Right atrium auricular region (tissue), 2 donors: ENCODE data around the gene NUMB. TPM values are rescaled to one million over a fixed set of nuclear protein-coding genes. Genes with fewer than 3 reads are reported as not detected.

Source experiments
- DNase-seq: peaks from one replicate; pipeline ENCODE4 v3.0.0-alpha.2; 2019; ENCODE audit warnings: low spot score
- H3K27ac ChIP-seq, 2 donors: fragments of 200-600 bp; sonication (generic); 1 replicate in 1 of 2; 2 replicates in 1 of 2; pipeline ENCODE4 v1.5.1; 2016 to 2019
- H3K27me3 ChIP-seq, 2 donors: fragments of 200-600 bp; sonication (generic); one replicate each; pipeline versions ENCODE4 v1.5.1 to v1.6.0; 2017 to 2019
- H3K36me3 ChIP-seq: fragments of 200-600 bp; sonication (generic); one replicate; pipeline ENCODE4 v1.5.1; 2016
- H3K4me1 ChIP-seq, 2 donors: fragments of 200-600 bp; sonication (generic); one replicate each; pipeline versions ENCODE4 v1.5.1 to v1.6.0; 2017 to 2019
- H3K4me3 ChIP-seq, 2 donors: fragments of 200-600 bp; sonication (generic); 1 replicate in 1 of 2; 2 replicates in 1 of 2; pipeline ENCODE4 v1.5.1; 2017 to 2019; ENCODE audit warnings: mild to moderate bottlenecking in 1 of 2, moderate library complexity in 1 of 2
- H3K9me3 ChIP-seq, 2 donors: fragments of 200-600 bp; sonication (generic); one replicate each; pipeline ENCODE4 v1.5.1; 2019
- CTCF ChIP-seq, 2 donors: fragments of 200-600 bp; sonication (generic); IDR thresholded peaks; one replicate each; pipeline ENCODE4 v1.5.1; 2019; ENCODE audit warnings: antibody characterized with exemption in 2 of 2
- total RNA-seq, 2 donors: library from RNA; depleted of rRNA; stranded (reverse); fragments of >200 nt; gene quantifications; one replicate each; pipeline ENCODE4 v1.1.0, GENCODE V29; 2016

The NUMB gene
- total RNA-seq, 2 donors from 2014 or later, result 24.6 to 31.9 TPM

DNA sequence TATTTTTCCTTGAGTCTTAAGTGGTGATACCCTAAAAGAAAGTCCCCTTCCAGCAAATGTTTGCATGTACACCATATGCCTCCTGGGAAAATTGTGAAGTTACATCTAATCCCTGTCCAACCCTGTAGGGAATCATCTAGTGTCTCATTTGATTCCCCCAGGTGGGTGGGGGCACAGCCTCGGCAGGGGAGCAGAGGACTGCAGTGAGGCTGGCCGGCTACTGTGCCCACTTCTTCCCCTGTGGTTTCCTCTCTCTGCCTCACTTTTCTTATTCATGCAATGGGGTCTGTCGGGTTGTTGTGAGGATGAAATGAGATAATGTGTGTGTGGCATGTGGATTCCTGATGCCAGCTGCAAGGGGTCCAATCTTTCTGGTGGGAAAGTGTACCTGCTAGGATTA, 215.0 kb downstream of the NUMB start:
- no peak overlapping the region for H3K4me3 ChIP-seq
- H3K36me3 ChIP-seq, result no peaks in the 10 kb centered on the region
- no peaks in the 10 kb centered on the region for H3K9me3 ChIP-seq
- H3K27ac ChIP-seq, result no peak overlapping the region
- no peak for DNase-seq
- peaks cover 0 to 34% of the 10 kb centered on the region in 2 donors for H3K4me1 ChIP-seq
- no peaks in the 10 kb centered on the region for H3K27me3 ChIP-seq
- TF ChIP-seq CTCF (IDR thresholded peaks at IDR 0.05), result no peak

GRCh38 chr14:73242357-73242901, 215.9 kb downstream of the NUMB start:
- H3K4me3 ChIP-seq, result no peak overlapping the region
- peaks cover 0 to 5% of the 10 kb centered on the region in 2 donors for H3K27me3 ChIP-seq

DNA sequence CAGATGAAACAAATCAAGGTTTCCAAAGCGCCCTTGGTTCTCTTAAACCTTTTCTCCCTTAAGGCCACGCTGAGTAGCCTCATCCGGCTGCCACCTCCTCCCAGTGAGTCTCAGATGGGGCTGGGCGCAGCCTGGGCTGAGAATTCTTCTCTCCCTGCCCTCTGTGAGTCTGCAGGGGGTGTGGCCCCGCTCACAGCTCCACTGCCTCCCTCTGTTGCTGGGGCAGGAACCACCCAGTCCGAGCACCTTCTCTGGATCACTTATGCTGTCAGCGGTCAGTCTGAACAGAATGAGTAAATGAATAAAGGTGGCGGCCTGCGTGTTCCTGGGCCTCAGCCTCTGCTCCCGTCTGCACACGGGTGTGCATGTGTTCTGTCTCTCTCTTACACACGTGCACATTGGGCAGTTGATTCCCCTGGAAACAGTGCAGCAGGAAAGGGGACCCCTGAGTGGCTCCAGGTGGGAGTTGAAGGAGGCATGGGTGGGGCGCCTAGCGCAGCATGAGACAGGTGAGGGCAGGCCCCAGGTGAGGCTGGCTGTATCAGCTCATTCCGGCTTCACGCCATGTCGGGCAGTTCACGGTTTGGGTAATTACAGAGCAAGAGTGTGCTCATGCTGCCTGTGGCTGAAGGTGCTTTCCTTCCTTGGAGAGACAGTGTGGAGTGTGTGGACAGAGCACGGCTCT, 216.7 kb downstream of the NUMB start:
- H3K27ac ChIP-seq, result no peak overlapping the region
- H3K27me3 ChIP-seq, result peaks cover 0 to 8% of the 10 kb centered on the region in 2 donors

More at GRCh38 chr14:73242357-73242901, 215.9 kb downstream of the NUMB start:
- no peak for DNase-seq
- no peaks in the 10 kb centered on the region for H3K36me3 ChIP-seq
- TF ChIP-seq CTCF (IDR thresholded peaks at IDR 0.05), result no peak
- no peaks in the 10 kb centered on the region for H3K9me3 ChIP-seq
- peaks cover 0 to 43% of the 10 kb centered on the region in 2 donors for H3K4me1 ChIP-seq
- peak overlapping the region in 1 of 2 donors; percentile 8 for H3K27ac ChIP-seq

GRCh38 chr14:73240816-73241480, 217.4 kb downstream of the NUMB start:
- Histone ChIP-seq H3K4me3 (no peak overlapping the region), H3K9me3 (no peaks in the 10 kb centered on the region), H3K4me1 (peaks cover 0 to 49% of the 10 kb centered on the region in 2 donors), H3K36me3 (no peaks in the 10 kb centered on the region), H3K27me3 (peaks cover 0 to 8% of the 10 kb centered on the region in 2 donors), H3K27ac (no peak overlapping the region)
- no peak for TF ChIP-seq CTCF (IDR thresholded peaks at IDR 0.05)
- no peak for DNase-seq

More for the DNA sequence above, 216.7 kb downstream of the NUMB start:
- DNase-seq, result no peak
- no peak overlapping the region for H3K4me3 ChIP-seq
- no peaks in the 10 kb centered on the region for H3K36me3 ChIP-seq
- peaks cover 0 to 49% of the 10 kb centered on the region in 2 donors for H3K4me1 ChIP-seq
- no peaks in the 10 kb centered on the region for H3K9me3 ChIP-seq
- no peak for TF ChIP-seq CTCF (IDR thresholded peaks at IDR 0.05)

- Histone ChIP-seq H3K27me3 (peaks cover 0 to 8% of the 10 kb centered on the region in 2 donors), H3K27ac (no peak overlapping the region), H3K4me3 (peak overlapping the region; percentile 22 to 52), H3K36me3 (no peaks in the 10 kb centered on the region), H3K4me1 (peaks cover 0 to 48% of the 10 kb centered on the region in 2 donors), H3K9me3 (no peaks in the 10 kb centered on the region)
- peak; percentile 75 for DNase-seq
- TF ChIP-seq CTCF (IDR thresholded peaks at IDR 0.05), result peak in 1 of 2 donors; percentile 23
These were observed 218.7 kb downstream of the NUMB start for GRCh38 chr14:73239393-73240241.
